Esophagus (tissue), 2 donors: ENCODE measurements around the gene TIMP3. TPM values are rescaled to one million over a fixed set of nuclear protein-coding genes. Genes with fewer than 3 reads are reported as not detected.

Experiments used
- H3K27ac ChIP-seq, 2 donors: one replicate each; pipeline ENCODE4 v1.5.1; 2013; ENCODE audit warnings: low read depth in 2 of 2, mild to moderate bottlenecking in 2 of 2, inconsistent platforms in 1 of 2, low read length in 1 of 2, moderate library complexity in 1 of 2
- H3K27me3 ChIP-seq, 2 donors: one replicate each; pipeline ENCODE4 v1.6.1; 2013; ENCODE audit warnings: low read length in 2 of 2, control low read depth in 1 of 2, mild to moderate bottlenecking in 1 of 2; ENCODE audit not compliant: insufficient read depth in 2 of 2, control insufficient read depth in 1 of 2
- H3K36me3 ChIP-seq, 2 donors: one replicate each; pipeline ENCODE4 v1.6.1; 2013; ENCODE audit warnings: low read length in 1 of 2; ENCODE audit not compliant: control insufficient read depth in 2 of 2, insufficient read depth in 2 of 2
- H3K4me1 ChIP-seq, 2 donors: one replicate each; pipeline ENCODE4 v1.6.1; 2013; ENCODE audit warnings: low read length in 1 of 2; ENCODE audit not compliant: control insufficient read depth in 2 of 2, insufficient read depth in 2 of 2
- H3K4me3 ChIP-seq, 2 donors: one replicate each; pipeline ENCODE4 v1.5.1; 2013; ENCODE audit warnings: low read length in 2 of 2, mild to moderate bottlenecking in 2 of 2, low read depth in 1 of 2, moderate library complexity in 1 of 2
- H3K9me3 ChIP-seq, 2 donors: one replicate each; pipeline ENCODE4 v1.6.1; 2013; ENCODE audit warnings: mild to moderate bottlenecking in 2 of 2, low read depth in 1 of 2, low read length in 1 of 2, moderate library complexity in 1 of 2; ENCODE audit not compliant: control insufficient read depth in 2 of 2, insufficient read depth in 1 of 2
- WGBS, 2 donors: extraction: QIAGEN DNeasy Blood & Tissue Kit; methylation state at CpG; one replicate each; pipeline ENCODE4 v1.1.7; 2013; 5-methylcytosine and 5-hydroxymethylcytosine counted together
- polyA plus RNA-seq, 2 donors: library from polyadenylated mRNA; stranded (reverse); fragments of 200-250 nt; gene quantifications; one replicate each; pipeline ENCODE4 v1.2.3, GENCODE V29; 2013
- donor health status: healthy with polysubstance abuse.
- donor health status: Bipolar disorder and iron deficiency.

TIMP3 gene
- polyA plus RNA-seq, 2 donors, result 8.9 to 24.7 TPM

- H3K4me3 ChIP-seq, result peak overlapping the region; percentile 25 to 34
- H3K27me3 ChIP-seq, result no peaks in the 10 kb centered on the region
- peaks cover 0 to 7% of the 10 kb centered on the region in 2 donors for H3K4me1 ChIP-seq
- peak overlapping the region in 1 of 2 donors; percentile 17 for H3K27ac ChIP-seq
- H3K36me3 ChIP-seq, result no peaks in the 10 kb centered on the region
- no peaks in the 10 kb centered on the region for H3K9me3 ChIP-seq
- 59 to 65% methylated on average over 14 of the region's 14 CpGs for whole genome bisulfite sequencing, 2 donors
Measured at GRCh38 chr22:32804531-32805360, 3.2 kb downstream of the TIMP3 start.

GRCh38 chr22:32805361-32805881 lies 3.9 kb downstream of the TIMP3 start:
- 78 to 79% methylated on average over 4 of the region's 4 CpGs for WGBS, 2 donors
- no peak overlapping the region for H3K4me3 ChIP-seq
- H3K27me3 ChIP-seq, result no peaks in the 10 kb centered on the region
- H3K27ac ChIP-seq, result no peak overlapping the region
- H3K36me3 ChIP-seq, result no peaks in the 10 kb centered on the region
- peaks cover 0 to 7% of the 10 kb centered on the region in 2 donors for H3K4me1 ChIP-seq
- no peaks in the 10 kb centered on the region for H3K9me3 ChIP-seq

- Histone ChIP-seq H3K9me3 (no peaks in the 10 kb centered on the region), H3K27me3 (no peaks in the 10 kb centered on the region), H3K4me1 (peaks cover 0 to 7% of the 10 kb centered on the region in 2 donors), H3K4me3 (no peak overlapping the region), H3K36me3 (no peaks in the 10 kb centered on the region), H3K27ac (no peak overlapping the region)
- WGBS, 2 donors, result 51 to 75% methylated on average over 2 of the region's 2 CpGs
Measured at GRCh38 chr22:32806296-32806695, 4.8 kb downstream of the TIMP3 start.

DNA sequence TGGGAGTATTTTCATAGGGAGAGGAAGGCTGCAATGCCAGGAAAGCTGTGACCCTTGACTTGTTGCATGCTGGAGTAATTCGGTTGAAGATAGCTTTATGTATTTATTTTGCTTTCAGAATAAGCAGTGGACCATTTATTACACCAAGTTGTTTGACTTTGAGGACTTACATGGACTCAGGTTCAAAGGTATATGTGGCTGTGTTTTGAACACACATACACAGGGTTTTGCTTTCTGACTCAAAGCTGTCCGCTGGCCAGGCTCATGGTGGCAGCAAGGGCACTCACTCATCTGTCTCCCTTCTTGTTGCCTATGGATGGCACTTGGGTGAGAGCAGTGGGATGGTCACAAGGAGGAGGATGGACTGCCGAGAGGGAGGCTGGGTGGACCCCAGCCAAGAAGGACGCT lies 6.5 kb downstream of the TIMP3 start:
- no peaks in the 10 kb centered on the region for H3K9me3 ChIP-seq
- 58 to 59% methylated on average over 4 of the region's 4 CpGs for WGBS, 2 donors
- no peak overlapping the region for H3K27ac ChIP-seq
- no peak overlapping the region for H3K4me3 ChIP-seq
- no peaks in the 10 kb centered on the region for H3K27me3 ChIP-seq
- peaks cover 0 to 9% of the 10 kb centered on the region in 2 donors for H3K4me1 ChIP-seq
- no peaks in the 10 kb centered on the region for H3K36me3 ChIP-seq

DNA sequence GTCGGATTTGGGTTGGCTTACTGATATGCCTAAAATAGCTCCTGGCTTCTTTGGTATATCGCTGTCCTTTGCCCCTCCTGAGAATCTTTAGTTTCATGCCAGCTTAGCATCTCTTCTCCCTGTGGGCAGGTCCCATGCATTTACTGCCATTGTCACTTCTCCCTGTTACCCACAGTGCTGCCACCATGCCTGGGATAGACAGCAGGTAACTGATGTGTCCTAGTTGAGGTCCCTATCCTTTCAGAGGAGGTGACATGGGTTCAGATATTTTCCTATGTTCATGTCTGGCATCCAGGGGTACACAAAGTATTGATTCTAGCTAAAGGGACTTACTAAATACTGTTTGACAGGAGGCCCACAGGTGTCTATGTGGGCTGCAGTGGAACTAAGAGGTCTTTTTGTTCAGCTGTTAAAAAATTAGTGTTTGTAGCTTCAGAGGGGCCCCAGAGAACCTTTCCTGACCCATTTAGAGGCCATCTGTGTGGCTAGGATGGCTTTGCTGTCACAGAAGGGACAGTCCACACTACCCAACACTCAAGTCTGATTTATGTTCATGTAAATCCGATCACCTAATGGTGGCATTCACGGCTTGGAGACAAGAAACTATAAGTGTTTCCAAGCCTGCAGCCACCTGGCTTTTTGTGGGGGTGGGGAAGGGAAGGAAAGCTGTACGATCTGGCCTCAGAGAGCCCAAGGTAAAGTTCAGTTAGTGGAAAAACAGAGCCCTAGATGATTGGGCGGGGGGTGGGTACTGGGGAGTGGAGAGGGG lies 8.5 kb downstream of the TIMP3 start:
- Histone ChIP-seq H3K4me1 (peaks cover 0 to 9% of the 10 kb centered on the region in 2 donors), H3K9me3 (no peaks in the 10 kb centered on the region), H3K4me3 (no peak overlapping the region), H3K36me3 (peaks cover 0 to under 1% of the 10 kb centered on the region in 2 donors), H3K27me3 (no peaks in the 10 kb centered on the region), H3K27ac (no peak overlapping the region)
- 54 to 64% methylated on average over 6 of the region's 6 CpGs for WGBS, 2 donors

DNA sequence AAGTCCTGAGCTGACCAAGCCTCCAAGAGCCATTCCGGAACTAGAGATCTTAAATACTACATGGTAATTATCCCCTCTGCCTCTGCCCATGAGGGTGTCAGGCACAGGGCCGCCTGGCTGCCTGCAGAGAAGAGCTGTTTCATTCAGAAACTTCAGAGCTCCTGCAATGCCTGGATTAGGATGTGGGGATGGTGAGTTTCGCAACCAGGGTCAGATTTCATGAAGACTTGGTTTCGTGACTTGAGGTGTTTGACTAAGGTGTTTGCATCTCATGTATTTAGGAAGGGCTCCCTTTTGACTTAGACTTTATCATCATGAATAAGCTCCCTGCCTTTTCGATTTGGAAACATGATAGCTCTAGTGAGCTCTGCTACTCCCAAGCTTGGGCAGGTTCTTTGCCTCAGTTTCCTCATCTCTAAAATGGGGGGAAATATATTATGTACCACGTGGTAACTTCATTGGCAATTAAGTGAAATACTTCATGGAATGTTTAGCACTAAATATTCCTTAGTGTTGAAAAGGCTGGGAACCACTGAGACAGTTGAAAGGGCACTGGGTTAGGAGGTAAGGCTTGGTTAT lies 9.1 kb downstream of the TIMP3 start:
- Histone ChIP-seq H3K9me3 (no peaks in the 10 kb centered on the region), H3K27me3 (no peaks in the 10 kb centered on the region), H3K36me3 (peaks cover 0 to 2% of the 10 kb centered on the region in 2 donors), H3K27ac (no peak overlapping the region), H3K4me1 (peaks cover under 1 to 9% of the 10 kb centered on the region in 2 donors), H3K4me3 (no peak overlapping the region)
- WGBS, 2 donors, result 71 to 78% methylated on average over 6 of the region's 6 CpGs

GRCh38 chr22:32811788-32812545 lies 10.5 kb downstream of the TIMP3 start:
- H3K27ac ChIP-seq, result no peak overlapping the region
- H3K4me3 ChIP-seq, result no peak overlapping the region
- H3K36me3 ChIP-seq, result peaks cover 0 to 2% of the 10 kb centered on the region in 2 donors
- 75 to 89% methylated on average over 3 of the region's 3 CpGs for WGBS, 2 donors
- no peaks in the 10 kb centered on the region for H3K27me3 ChIP-seq
- H3K4me1 ChIP-seq, result peaks cover 4 to 12% of the 10 kb centered on the region in 2 donors
- no peaks in the 10 kb centered on the region for H3K9me3 ChIP-seq

GRCh38 chr22:32814285-32814860 lies 12.9 kb downstream of the TIMP3 start:
- peaks cover 0 to 2% of the 10 kb centered on the region in 2 donors for H3K36me3 ChIP-seq
- no peaks in the 10 kb centered on the region for H3K27me3 ChIP-seq
- H3K27ac ChIP-seq, result no peak overlapping the region
- H3K4me3 ChIP-seq, result no peak overlapping the region
- peaks cover 4 to 5% of the 10 kb centered on the region in 2 donors for H3K4me1 ChIP-seq
- H3K9me3 ChIP-seq, result no peaks in the 10 kb centered on the region
- 70 to 71% methylated on average over 5 of the region's 5 CpGs for WGBS, 2 donors
